C4-2B (cell line): ENCODE measurements around the gene SAAL1.

Experiments used
- ZFX ChIP-seq: fragments of 450-650 bp; IDR thresholded peaks from 2 replicates; pipeline ENCODE4 v1.6.1; 2017
- TF ChIP-seq, protein P1 (sequence below): fragments of 450-650 bp; conservative IDR thresholded peaks from 2 replicates; pipeline ENCODE4 v1.5.1; 2017; ENCODE audit warnings: mild to moderate bottlenecking

GRCh38 chr11:18093959-18094358 lies 11.9 kb downstream of the SAAL1 start:
- TF ChIP-seq, protein P1, sequence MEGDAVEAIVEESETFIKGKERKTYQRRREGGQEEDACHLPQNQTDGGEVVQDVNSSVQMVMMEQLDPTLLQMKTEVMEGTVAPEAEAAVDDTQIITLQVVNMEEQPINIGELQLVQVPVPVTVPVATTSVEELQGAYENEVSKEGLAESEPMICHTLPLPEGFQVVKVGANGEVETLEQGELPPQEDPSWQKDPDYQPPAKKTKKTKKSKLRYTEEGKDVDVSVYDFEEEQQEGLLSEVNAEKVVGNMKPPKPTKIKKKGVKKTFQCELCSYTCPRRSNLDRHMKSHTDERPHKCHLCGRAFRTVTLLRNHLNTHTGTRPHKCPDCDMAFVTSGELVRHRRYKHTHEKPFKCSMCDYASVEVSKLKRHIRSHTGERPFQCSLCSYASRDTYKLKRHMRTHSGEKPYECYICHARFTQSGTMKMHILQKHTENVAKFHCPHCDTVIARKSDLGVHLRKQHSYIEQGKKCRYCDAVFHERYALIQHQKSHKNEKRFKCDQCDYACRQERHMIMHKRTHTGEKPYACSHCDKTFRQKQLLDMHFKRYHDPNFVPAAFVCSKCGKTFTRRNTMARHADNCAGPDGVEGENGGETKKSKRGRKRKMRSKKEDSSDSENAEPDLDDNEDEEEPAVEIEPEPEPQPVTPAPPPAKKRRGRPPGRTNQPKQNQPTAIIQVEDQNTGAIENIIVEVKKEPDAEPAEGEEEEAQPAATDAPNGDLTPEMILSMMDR: no peak
- TF ChIP-seq ZFX: no peak
